ENCODE measurements around the gene RNF151.

RNF151 gene

DNA sequence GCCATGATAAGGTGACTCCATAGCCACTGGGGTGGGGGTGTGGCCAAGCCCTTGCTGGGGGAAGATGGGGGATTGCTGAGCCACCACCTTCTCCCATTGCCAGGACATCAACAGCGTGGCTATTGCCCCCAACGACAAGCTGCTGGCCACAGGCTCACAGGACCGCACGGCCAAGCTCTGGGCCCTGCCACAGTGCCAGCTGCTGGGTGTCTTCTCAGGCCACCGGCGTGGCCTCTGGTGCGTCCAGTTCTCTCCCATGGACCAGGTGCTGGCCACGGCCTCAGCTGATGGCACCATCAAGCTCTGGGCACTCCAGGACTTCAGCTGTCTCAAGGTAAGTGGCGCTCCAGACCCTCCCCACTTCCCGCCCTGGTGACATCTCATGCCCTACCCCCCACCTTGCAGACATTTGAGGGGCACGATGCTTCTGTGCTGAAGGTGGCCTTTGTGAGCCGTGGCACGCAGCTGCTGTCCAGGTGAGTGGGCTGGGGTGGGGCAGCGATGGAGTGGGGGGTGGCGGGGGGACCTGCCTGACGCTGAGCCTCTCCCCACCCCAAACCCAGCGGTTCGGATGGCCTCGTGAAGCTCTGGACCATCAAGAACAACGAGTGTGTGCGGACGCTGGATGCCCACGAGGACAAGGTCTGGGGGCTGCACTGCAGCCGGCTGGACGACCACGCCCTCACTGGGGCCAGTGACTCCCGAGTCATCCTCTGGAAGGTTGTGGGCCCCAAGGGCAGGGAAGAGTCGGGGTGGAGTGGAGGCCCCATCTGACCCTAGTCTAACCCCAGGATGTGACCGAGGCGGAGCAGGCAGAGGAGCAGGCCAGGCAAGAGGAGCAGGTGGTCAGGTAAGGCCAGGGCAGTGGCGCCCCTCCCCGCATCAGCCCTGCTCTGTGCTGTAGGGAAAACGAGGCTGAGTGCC is 10.6 kb downstream of the RNF151 start:
- in situ Hi-C loops (cut with HindIII; ENCODE audit: low sequenced_read_pairs), result no loop called here
- DNase-seq (ENCODE audit: low read depth, low spot score), result no peak
- TF ChIP-seq, protein P1, sequence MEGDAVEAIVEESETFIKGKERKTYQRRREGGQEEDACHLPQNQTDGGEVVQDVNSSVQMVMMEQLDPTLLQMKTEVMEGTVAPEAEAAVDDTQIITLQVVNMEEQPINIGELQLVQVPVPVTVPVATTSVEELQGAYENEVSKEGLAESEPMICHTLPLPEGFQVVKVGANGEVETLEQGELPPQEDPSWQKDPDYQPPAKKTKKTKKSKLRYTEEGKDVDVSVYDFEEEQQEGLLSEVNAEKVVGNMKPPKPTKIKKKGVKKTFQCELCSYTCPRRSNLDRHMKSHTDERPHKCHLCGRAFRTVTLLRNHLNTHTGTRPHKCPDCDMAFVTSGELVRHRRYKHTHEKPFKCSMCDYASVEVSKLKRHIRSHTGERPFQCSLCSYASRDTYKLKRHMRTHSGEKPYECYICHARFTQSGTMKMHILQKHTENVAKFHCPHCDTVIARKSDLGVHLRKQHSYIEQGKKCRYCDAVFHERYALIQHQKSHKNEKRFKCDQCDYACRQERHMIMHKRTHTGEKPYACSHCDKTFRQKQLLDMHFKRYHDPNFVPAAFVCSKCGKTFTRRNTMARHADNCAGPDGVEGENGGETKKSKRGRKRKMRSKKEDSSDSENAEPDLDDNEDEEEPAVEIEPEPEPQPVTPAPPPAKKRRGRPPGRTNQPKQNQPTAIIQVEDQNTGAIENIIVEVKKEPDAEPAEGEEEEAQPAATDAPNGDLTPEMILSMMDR (IDR thresholded peaks at IDR 0.05; ENCODE audit: low read depth, low read length), result no peak
- H3K4me3 ChIP-seq (ENCODE audit: low read depth, low read length), result no peak overlapping the region

DNA sequence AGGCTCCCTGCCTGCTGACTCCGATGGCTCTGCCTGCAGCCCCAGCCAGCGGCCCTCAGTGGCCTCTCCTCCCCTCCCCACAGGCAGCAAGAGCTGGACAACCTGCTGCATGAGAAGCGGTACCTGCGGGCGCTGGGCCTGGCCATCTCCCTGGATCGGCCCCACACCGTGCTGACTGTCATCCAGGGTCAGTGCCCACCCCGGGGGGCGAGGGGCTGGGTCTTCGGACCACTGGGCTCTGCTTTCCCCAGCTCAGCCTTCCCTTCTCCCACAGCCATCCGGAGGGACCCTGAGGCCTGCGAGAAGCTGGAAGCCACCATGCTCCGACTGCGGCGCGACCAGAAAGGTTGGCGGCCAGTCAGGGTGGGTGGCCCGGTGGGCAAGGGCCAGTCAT is 11.2 kb downstream of the RNF151 start:
- H3K4me3 ChIP-seq (ENCODE audit: low read depth, low read length), result no peak overlapping the region
- no peak for DNase-seq (ENCODE audit: low read depth, low spot score)
- TF ChIP-seq, protein P1 (IDR thresholded peaks at IDR 0.05; ENCODE audit: low read depth, low read length), result no peak
- in situ Hi-C loops (cut with HindIII; ENCODE audit: low sequenced_read_pairs), result no loop called here

DNA sequence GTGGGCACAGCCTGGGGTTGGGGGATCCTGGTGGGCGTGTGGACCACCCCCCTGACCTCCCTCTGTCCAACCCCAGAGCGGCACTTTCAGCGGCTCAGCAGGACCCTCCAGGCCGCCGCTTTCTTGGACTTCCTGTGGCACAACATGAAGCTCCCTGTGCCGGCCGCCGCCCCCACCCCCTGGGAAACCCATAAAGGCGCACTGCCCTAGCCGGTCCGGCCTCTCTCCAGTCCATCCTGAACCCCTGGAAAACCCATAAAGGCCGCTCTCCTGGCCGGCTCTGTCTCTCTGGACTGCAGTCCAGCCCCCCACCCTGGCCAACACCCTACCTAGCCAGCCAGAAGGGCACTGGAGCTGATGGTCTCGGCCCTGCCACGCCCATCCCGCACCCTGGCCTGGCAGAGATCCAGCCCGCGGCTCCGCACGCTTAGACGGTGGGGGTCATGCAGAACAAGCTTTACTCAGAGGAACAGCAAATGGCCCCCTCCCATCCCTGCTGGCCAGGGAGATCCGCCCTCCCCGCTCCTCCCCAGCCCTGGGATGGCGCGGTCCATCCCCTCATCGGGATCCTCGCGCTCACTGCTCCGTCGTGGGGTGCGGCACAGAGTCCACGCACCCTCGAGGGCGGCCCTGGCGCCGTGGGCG is 11.9 kb downstream of the RNF151 start:
- TF ChIP-seq, protein P1 (IDR thresholded peaks at IDR 0.05; ENCODE audit: low read depth, low read length), result no peak
- no peak overlapping the region for H3K4me3 ChIP-seq (ENCODE audit: low read depth, low read length)
- in situ Hi-C loops (cut with HindIII; ENCODE audit: low sequenced_read_pairs), result no loop called here
- DNase-seq (ENCODE audit: low read depth, low spot score), result no peak

DNA sequence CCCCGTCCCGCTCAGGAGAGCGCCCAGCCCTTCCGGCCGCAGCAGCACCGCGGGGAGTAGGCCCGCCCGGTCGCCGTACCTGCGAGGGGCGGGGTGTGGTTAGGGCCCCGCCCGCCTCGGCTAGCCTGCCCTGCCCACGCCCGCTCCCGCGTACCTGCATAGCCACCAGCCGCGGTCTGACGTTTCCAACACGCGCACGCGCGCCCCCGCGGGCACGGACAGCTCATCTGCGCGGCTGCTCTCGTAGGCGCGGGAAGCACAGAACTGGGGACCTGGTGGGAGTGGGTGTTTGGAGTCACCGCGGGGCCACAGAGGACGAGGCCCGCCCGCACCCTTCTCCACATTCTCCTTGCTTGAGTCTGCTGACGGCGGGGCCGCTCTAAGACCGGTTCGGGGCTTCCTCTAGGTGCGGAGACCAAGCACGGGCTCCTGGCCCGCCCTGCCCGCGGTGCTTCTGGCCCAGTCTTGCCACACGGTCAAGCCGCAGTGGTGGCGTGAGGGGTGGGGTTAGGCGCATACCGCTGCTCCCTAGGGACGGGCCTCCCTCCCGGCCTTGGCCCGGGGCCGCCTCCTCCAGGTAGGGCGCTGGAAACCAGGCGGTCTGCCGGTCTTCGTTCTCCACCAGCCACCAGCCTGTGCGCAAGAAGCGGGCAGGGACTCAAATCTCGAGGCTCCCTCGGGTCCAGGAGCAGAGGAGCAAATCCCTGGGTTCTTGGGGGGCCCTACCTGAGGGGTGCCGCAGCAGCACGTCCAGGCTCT is 12.8 kb downstream of the RNF151 start:
- TF ChIP-seq, protein P1 (IDR thresholded peaks at IDR 0.05; ENCODE audit: low read depth, low read length), result no peak
- in situ Hi-C loops (cut with HindIII; ENCODE audit: low sequenced_read_pairs), result no loop called here
- DNase-seq (ENCODE audit: low read depth, low spot score), result no peak
- H3K4me3 ChIP-seq (ENCODE audit: low read depth, low read length), result no peak overlapping the region

DNA sequence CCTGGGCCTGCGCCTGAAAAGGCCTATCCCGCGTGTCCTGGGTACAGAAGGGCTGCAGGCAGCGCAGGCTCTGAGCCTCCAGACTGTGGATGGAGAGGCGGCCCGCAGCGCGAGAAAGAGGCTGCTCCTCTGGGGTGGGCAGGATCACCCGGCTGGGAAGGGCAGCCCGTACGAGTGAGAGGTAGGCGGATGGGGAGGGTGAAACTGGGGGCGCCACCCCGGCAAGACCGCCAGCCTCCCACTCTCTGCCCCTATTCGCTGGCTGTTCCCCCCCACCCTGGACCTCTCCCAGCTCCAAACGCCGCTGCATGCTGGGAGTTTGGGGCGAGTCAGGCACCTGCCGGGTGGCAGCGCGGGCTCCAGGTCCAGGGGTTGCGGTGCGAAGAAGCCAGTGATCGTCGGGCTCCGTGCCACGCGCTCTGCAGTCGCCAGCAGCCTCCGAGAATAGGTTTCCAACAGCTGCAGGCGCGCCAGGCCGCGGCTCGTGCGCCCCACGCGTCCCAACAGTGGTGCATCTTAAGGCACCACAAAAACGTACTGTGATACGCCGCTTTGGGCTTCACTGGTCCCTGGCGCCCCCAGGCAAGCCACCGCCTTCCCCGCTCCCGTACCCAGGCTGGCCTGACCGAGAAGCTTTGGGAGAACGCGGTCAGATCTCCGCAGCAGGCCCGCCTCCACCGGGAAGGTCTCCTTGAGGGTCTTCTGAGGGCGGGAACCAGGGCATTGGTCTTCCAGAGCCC is 13.5 kb downstream of the RNF151 start:
- TF ChIP-seq, protein P1 (IDR thresholded peaks at IDR 0.05; ENCODE audit: low read depth, low read length), result no peak
- no peak overlapping the region for H3K4me3 ChIP-seq (ENCODE audit: low read depth, low read length)
- no peak for DNase-seq (ENCODE audit: low read depth, low spot score)

GRCh38 chr16:1980770-1981087 is 14.1 kb downstream of the RNF151 start:
- TF ChIP-seq, protein P1 (IDR thresholded peaks at IDR 0.05; ENCODE audit: low read depth, low read length), result no peak
- DNase-seq (ENCODE audit: low read depth, low spot score), result no peak
- in situ Hi-C loops (cut with HindIII; ENCODE audit: low sequenced_read_pairs), result no loop called here
- no peak overlapping the region for H3K4me3 ChIP-seq (ENCODE audit: low read depth, low read length)

More for the DNA sequence above, 13.5 kb downstream of the RNF151 start:
- in situ Hi-C loops (cut with HindIII; ENCODE audit: low sequenced_read_pairs), result no loop called here

Measured in astrocyte of the spinal cord (primary cell).